Activated naive CD4-positive, alpha-beta T cell treated with anti-CD3 and anti-CD28 coated beads for 36 hours (primary cell): Measurements from ENCODE around the gene NPHP1. TPM values are rescaled to one million over a fixed set of nuclear protein-coding genes. Genes with fewer than 3 reads are reported as not detected.
A peak's percentile ranks its signal among the peaks of the same experiment; 100 is the strongest.
"Not testable (repeated sequence)": the region's sequence is repeated elsewhere in the genome, so short reads cannot be mapped to it uniquely, and the experiment has no call there.

Source experiments
- CTCF ChIA-PET: fragments of 350-600 bp; sonication (Branson Sonifier 250); formaldehyde crosslinking; loops from one replicate; lab custom pipeline; 2021; ENCODE audit warnings: antibody characterized with exemption; lab: Charles Lee
- DNase-seq: peaks from one replicate; pipeline ENCODE4 v3.0.0-alpha.2; 2020
- H3K27ac Mint-ChIP-seq: one replicate; pipeline ENCODE4 v1.8.0; 2021; ENCODE audit warnings: mild to moderate bottlenecking, mixed read lengths
- H3K27me3 Mint-ChIP-seq: one replicate; pipeline ENCODE4 v1.8.0; 2021; ENCODE audit warnings: low read depth, mixed read lengths
- H3K36me3 Mint-ChIP-seq: one replicate; pipeline ENCODE4 v1.8.0; 2021; ENCODE audit warnings: low read depth, mixed read lengths
- H3K4me1 Mint-ChIP-seq: one replicate; pipeline ENCODE4 v1.8.0; 2021; ENCODE audit warnings: low read depth, mixed read lengths
- H3K4me3 Mint-ChIP-seq: one replicate; pipeline ENCODE4 v1.8.0; 2021; ENCODE audit warnings: mild to moderate bottlenecking, moderate library complexity, mixed read lengths
- H3K9me3 Mint-ChIP-seq: one replicate; pipeline ENCODE4 v1.8.0; 2021; ENCODE audit warnings: mixed read lengths
- intact Hi-C: fragments of 100-400 bp; cut with micrococcal nuclease; formaldehyde crosslinking; loops from one replicate; pipeline ENCODE4 v1.15.1; 2023
- total RNA-seq, 2 experiments: library from RNA; stranded (reverse); gene quantifications; one replicate each; pipeline ENCODE4 v1.2.3, GENCODE V29; 2021

Gene NPHP1
- total RNA-seq, 2 experiments from 2014 or later = 1.1 to 1.3 TPM

GRCh38 chr2:110121052-110121334 lies 83.8 kb downstream of the NPHP1 start:
- Mint-ChIP-seq H3K27me3 (peaks cover 33% of the 10 kb centered on the region), H3K36me3 (no peaks in the 10 kb centered on the region), H3K27ac (no peak overlapping the region), H3K9me3 (no peaks in the 10 kb centered on the region), H3K4me1 (peaks cover under 1% of the 10 kb centered on the region), H3K4me3 (no peak overlapping the region)
- CTCF ChIA-PET = no interaction called here
- intact Hi-C loops = loop anchor here (5.0 kb wide), 1 partner anchor 36 kb away; no protein-coding TSS in a partner anchor
- DNase-seq = no peak

- no peaks in the 10 kb centered on the region for H3K4me1 Mint-ChIP-seq
Observed at GRCh38 chr2:110120171-110121051, 84.4 kb downstream of the NPHP1 start.

GRCh38 chr2:110116033-110116710 lies 88.6 kb downstream of the NPHP1 start:
- intact Hi-C loops = no loop called here
- no peak overlapping the region for H3K27ac Mint-ChIP-seq
- H3K4me3 Mint-ChIP-seq = no peak overlapping the region
- peaks cover 2% of the 10 kb centered on the region for H3K4me1 Mint-ChIP-seq
- no peak for DNase-seq
- H3K9me3 Mint-ChIP-seq = no peaks in the 10 kb centered on the region
- peaks cover 69% of the 10 kb centered on the region for H3K27me3 Mint-ChIP-seq
- CTCF ChIA-PET = interaction anchor here (0.7 to 1.3 kb wide), 5 partner anchors 15 to 1822 kb away, joined by 3 to 4 read pairs (median 3); no protein-coding TSS in a partner anchor
- H3K36me3 Mint-ChIP-seq = no peaks in the 10 kb centered on the region

More at GRCh38 chr2:110120171-110121051, 84.4 kb downstream of the NPHP1 start:
- H3K27ac Mint-ChIP-seq = no peak overlapping the region
- intact Hi-C loops = loop anchor here (5.0 kb wide), 1 partner anchor 37 kb away; no protein-coding TSS in a partner anchor
- peaks cover 36% of the 10 kb centered on the region for H3K27me3 Mint-ChIP-seq
- DNase-seq = no peak
- CTCF ChIA-PET = interaction anchor here (0.7 kb wide), 1 partner anchor 26 kb away, joined by 3 read pairs; no protein-coding TSS in a partner anchor
- H3K9me3 Mint-ChIP-seq = no peaks in the 10 kb centered on the region
- H3K36me3 Mint-ChIP-seq = no peaks in the 10 kb centered on the region
- H3K4me3 Mint-ChIP-seq = no peak overlapping the region

- CTCF ChIA-PET = interaction anchor here (0.7 to 1.3 kb wide), 5 partner anchors 16 to 1822 kb away, joined by 3 to 4 read pairs (median 3); no protein-coding TSS in a partner anchor
- H3K27ac Mint-ChIP-seq = no peak within 1 kb of the TSS
- H3K36me3 Mint-ChIP-seq = no peaks in the 10 kb centered on the region
- peaks cover 2% of the 10 kb centered on the region for H3K4me1 Mint-ChIP-seq
- peaks cover 73% of the 10 kb centered on the region for H3K27me3 Mint-ChIP-seq
- no peaks in the 10 kb centered on the region for H3K9me3 Mint-ChIP-seq
- no peak for DNase-seq
- intact Hi-C loops = no loop called here
- no peak within 1 kb of the TSS for H3K4me3 Mint-ChIP-seq
Observed at GRCh38 chr2:110115291-110116032, 89.4 kb downstream of the NPHP1 start, which contains the start of gene MALL. MALL (minus strand) TSS chr2:110115822; CDS start chr2:110115792, 30 bp downstream.

- no peaks in the 10 kb centered on the region for H3K36me3 Mint-ChIP-seq
- no peak overlapping the region for H3K27ac Mint-ChIP-seq
- CTCF ChIA-PET = no interaction called here
- H3K4me1 Mint-ChIP-seq = peaks cover 7% of the 10 kb centered on the region
- H3K4me3 Mint-ChIP-seq = no peak overlapping the region
- H3K9me3 Mint-ChIP-seq = no peaks in the 10 kb centered on the region
- no peak for DNase-seq
- intact Hi-C loops = no loop called here
- peaks cover 77% of the 10 kb centered on the region for H3K27me3 Mint-ChIP-seq
Observed at GRCh38 chr2:110114831-110115255, 90.0 kb downstream of the NPHP1 start.

- DNase-seq = peak; percentile 45
- intact Hi-C loops = no loop called here
- CTCF ChIA-PET = interaction anchor here (1.2 kb wide), 1 partner anchor 43 kb away, joined by 6 read pairs; no protein-coding TSS in a partner anchor
- Mint-ChIP-seq H3K9me3 (no peaks in the 10 kb centered on the region), H3K36me3 (no peaks in the 10 kb centered on the region), H3K4me3 (no peak overlapping the region), H3K27ac (no peak overlapping the region), H3K4me1 (peaks cover 12% of the 10 kb centered on the region), H3K27me3 (peaks cover 81% of the 10 kb centered on the region)
Observed at GRCh38 chr2:110113961-110114591, 90.7 kb downstream of the NPHP1 start.

GRCh38 chr2:110108291-110108690 lies 96.5 kb downstream of the NPHP1 start:
- H3K27ac Mint-ChIP-seq, DNase-seq, intact Hi-C loops, H3K36me3 Mint-ChIP-seq, H3K4me3 Mint-ChIP-seq, H3K9me3 Mint-ChIP-seq: not testable (repeated sequence)
- H3K4me1 Mint-ChIP-seq = peaks cover 19% of the 10 kb centered on the region
- CTCF ChIA-PET = interaction anchor here (0.6 kb wide), 1 partner anchor 1002 kb away, joined by 5 read pairs; no protein-coding TSS in a partner anchor
- peaks cover 70% of the 10 kb centered on the region for H3K27me3 Mint-ChIP-seq

- Mint-ChIP-seq H3K4me3 (no peak overlapping the region), H3K36me3 (peaks cover 2% of the 10 kb centered on the region), H3K4me1 (peaks cover 19% of the 10 kb centered on the region), H3K9me3 (no peaks in the 10 kb centered on the region), H3K27me3 (peaks cover 73% of the 10 kb centered on the region), H3K27ac (no peak overlapping the region)
- CTCF ChIA-PET = no interaction called here
- intact Hi-C loops = loop anchor here (2.0 kb wide), 1 partner anchor 39 kb away; no protein-coding TSS in a partner anchor
- DNase-seq = no peak
Observed at GRCh38 chr2:110107092-110108079, 97.4 kb downstream of the NPHP1 start.

- no peak for DNase-seq
- H3K36me3 Mint-ChIP-seq = peaks cover 2% of the 10 kb centered on the region
- CTCF ChIA-PET = no interaction called here
- H3K4me1 Mint-ChIP-seq = peaks cover 22% of the 10 kb centered on the region
- intact Hi-C loops = loop anchor here (2.0 kb wide), 1 partner anchor 40 kb away; no protein-coding TSS in a partner anchor
- no peaks in the 10 kb centered on the region for H3K9me3 Mint-ChIP-seq
- H3K4me3 Mint-ChIP-seq = no peak overlapping the region
- H3K27ac Mint-ChIP-seq = no peak overlapping the region
- peaks cover 68% of the 10 kb centered on the region for H3K27me3 Mint-ChIP-seq
Observed at GRCh38 chr2:110106642-110107041, 98.2 kb downstream of the NPHP1 start.

GRCh38 chr2:110105608-110106467 lies 99.0 kb downstream of the NPHP1 start:
- Mint-ChIP-seq H3K27ac (no peak overlapping the region), H3K4me1 (peaks cover 29% of the 10 kb centered on the region), H3K27me3 (peaks cover 62% of the 10 kb centered on the region), H3K4me3 (no peak overlapping the region), H3K9me3 (no peaks in the 10 kb centered on the region), H3K36me3 (peaks cover 2% of the 10 kb centered on the region)
- DNase-seq = peak; percentile 42
- CTCF ChIA-PET = interaction anchor here (1.1 kb wide), 1 partner anchor 51 kb away, joined by 4 read pairs; no protein-coding TSS in a partner anchor
- intact Hi-C loops = loop anchor here (2.0 kb wide), 1 partner anchor 41 kb away; no protein-coding TSS in a partner anchor
